Activated T-cell treated with anti-CD3 and anti-CD28 coated beads, Interleukin-2, amount 50 U/mL, for 72 hours (primary cell): ENCODE measurements around the gene RNF8. TPM values are rescaled to one million over a fixed set of nuclear protein-coding genes. Genes with fewer than 3 reads are reported as not detected.

Source experiments
- ATAC-seq, 2 donors: fragments of 150-1000 bp; cut with Tn5 transposase; replicated peaks in 1 of 2; 2 replicates each; pipeline ENCODE4 v1.10.0; 2021; ENCODE audit warnings: moderate library complexity in 2 of 2, mild to moderate bottlenecking in 1 of 2
- DNase-seq, 2 donors: peaks; one replicate each; pipeline ENCODE4 v3.0.0; 2021 to 2022; ENCODE audit warnings: mixed read lengths in 1 of 2
- H3K27ac Mint-ChIP-seq: one replicate; pipeline ENCODE4 v1.8.0; 2022; ENCODE audit warnings: mild to moderate bottlenecking, moderate library complexity, mixed read lengths
- H3K27me3 Mint-ChIP-seq: one replicate; pipeline ENCODE4 v1.8.0; 2022; ENCODE audit warnings: low read depth, mixed read lengths
- H3K36me3 Mint-ChIP-seq, 2 donors: one replicate each; pipeline ENCODE4 v1.8.0; 2022; ENCODE audit warnings: mixed read lengths in 2 of 2, mild to moderate bottlenecking in 1 of 2; ENCODE audit not compliant: insufficient read depth in 2 of 2
- H3K4me1 Mint-ChIP-seq: one replicate; pipeline ENCODE4 v1.8.0; 2022; ENCODE audit warnings: low read depth, mixed read lengths
- H3K4me3 Mint-ChIP-seq, 2 donors: one replicate each; pipeline ENCODE4 v1.8.0; 2022; ENCODE audit warnings: mild to moderate bottlenecking in 2 of 2, mixed read lengths in 2 of 2, moderate library complexity in 2 of 2
- H3K9me3 Mint-ChIP-seq, 2 donors: one replicate each; pipeline ENCODE4 v1.8.0; 2022; ENCODE audit warnings: mixed read lengths in 2 of 2
- total RNA-seq, 2 donors: library from RNA; stranded (reverse); gene quantifications; one replicate each; pipeline ENCODE4 v1.2.3, GENCODE V29; 2022

The RNF8 gene
- total RNA-seq, 2 donors from 2014 or later = 19.3 to 24.7 TPM

- Mint-ChIP-seq H3K27ac (peak overlapping the region; percentile 95), H3K27me3 (no peaks in the 10 kb centered on the region), H3K36me3 (peaks cover 4 to 13% of the 10 kb centered on the region in 2 donors), H3K4me3 (peak overlapping the region; percentile 96 to 98), H3K9me3 (no peaks in the 10 kb centered on the region), H3K4me1 (peaks cover 33% of the 10 kb centered on the region)
- ATAC-seq (peak; percentile 9 to 16), DNase-seq (peak; percentile 25 to 32)
Observed at GRCh38 chr6:37354526-37355384, 972 bp downstream of the RNF8 start.

- peaks cover 6 to 16% of the 10 kb centered on the region in 2 donors for H3K36me3 Mint-ChIP-seq
- DNase-seq = no peak
- no peaks in the 10 kb centered on the region for H3K9me3 Mint-ChIP-seq
- no peak overlapping the region for H3K4me3 Mint-ChIP-seq
- no peaks in the 10 kb centered on the region for H3K27me3 Mint-ChIP-seq
- no peak for ATAC-seq
- no peak overlapping the region for H3K27ac Mint-ChIP-seq
- peaks cover 32% of the 10 kb centered on the region for H3K4me1 Mint-ChIP-seq
Observed at GRCh38 chr6:37357288-37357687, 3.5 kb downstream of the RNF8 start.

- H3K4me1 Mint-ChIP-seq = peaks cover 29% of the 10 kb centered on the region
- ATAC-seq = no peak
- no peak for DNase-seq
- H3K4me3 Mint-ChIP-seq = no peak overlapping the region
- peaks cover 6 to 16% of the 10 kb centered on the region in 2 donors for H3K36me3 Mint-ChIP-seq
- H3K27ac Mint-ChIP-seq = no peak overlapping the region
- no peaks in the 10 kb centered on the region for H3K27me3 Mint-ChIP-seq
- H3K9me3 Mint-ChIP-seq = no peaks in the 10 kb centered on the region
Observed at GRCh38 chr6:37357860-37358259, 4.1 kb downstream of the RNF8 start.

- H3K36me3 Mint-ChIP-seq = peaks cover 3 to 10% of the 10 kb centered on the region in 2 donors
- no peaks in the 10 kb centered on the region for H3K27me3 Mint-ChIP-seq
- H3K27ac Mint-ChIP-seq = no peak overlapping the region
- no peak overlapping the region for H3K4me3 Mint-ChIP-seq
- DNase-seq (no peak), ATAC-seq (no peak)
- no peaks in the 10 kb centered on the region for H3K9me3 Mint-ChIP-seq
- peaks cover 22% of the 10 kb centered on the region for H3K4me1 Mint-ChIP-seq
Observed at GRCh38 chr6:37359039-37359438, 5.3 kb downstream of the RNF8 start.

- H3K4me1 Mint-ChIP-seq = no peaks in the 10 kb centered on the region
- no peaks in the 10 kb centered on the region for H3K9me3 Mint-ChIP-seq
- no peak overlapping the region for H3K27ac Mint-ChIP-seq
- peaks cover 1 to 6% of the 10 kb centered on the region in 2 donors for H3K36me3 Mint-ChIP-seq
- DNase-seq (no peak), ATAC-seq (no peak)
- H3K27me3 Mint-ChIP-seq = no peaks in the 10 kb centered on the region
- no peak overlapping the region for H3K4me3 Mint-ChIP-seq
Observed at GRCh38 chr6:37362101-37362828, 8.5 kb downstream of the RNF8 start.

- ATAC-seq (no peak), DNase-seq (no peak)
- Mint-ChIP-seq H3K36me3 (peaks cover 1 to 12% of the 10 kb centered on the region in 2 donors), H3K27me3 (no peaks in the 10 kb centered on the region), H3K27ac (no peak overlapping the region), H3K4me3 (no peak overlapping the region), H3K4me1 (peaks cover 7% of the 10 kb centered on the region), H3K9me3 (no peaks in the 10 kb centered on the region)
Observed at GRCh38 chr6:37365791-37366190, 12.0 kb downstream of the RNF8 start.

- H3K27me3 Mint-ChIP-seq = no peaks in the 10 kb centered on the region
- peaks cover 0 to 10% of the 10 kb centered on the region in 2 donors for H3K36me3 Mint-ChIP-seq
- H3K9me3 Mint-ChIP-seq = no peaks in the 10 kb centered on the region
- ATAC-seq (no peak), DNase-seq (no peak)
- H3K27ac Mint-ChIP-seq = no peak overlapping the region
- H3K4me1 Mint-ChIP-seq = peaks cover 7% of the 10 kb centered on the region
- no peak overlapping the region for H3K4me3 Mint-ChIP-seq
Observed at GRCh38 chr6:37366910-37367309, 13.1 kb downstream of the RNF8 start.

- ATAC-seq (no peak), DNase-seq (no peak)
- peaks cover 7% of the 10 kb centered on the region for H3K4me1 Mint-ChIP-seq
- no peaks in the 10 kb centered on the region for H3K27me3 Mint-ChIP-seq
- H3K4me3 Mint-ChIP-seq = no peak overlapping the region
- no peaks in the 10 kb centered on the region for H3K9me3 Mint-ChIP-seq
- H3K27ac Mint-ChIP-seq = peak overlapping the region; percentile 7
- peaks cover 0 to 10% of the 10 kb centered on the region in 2 donors for H3K36me3 Mint-ChIP-seq
Observed at GRCh38 chr6:37368961-37369320, 15.2 kb downstream of the RNF8 start.

GRCh38 chr6:37369321-37370201 is 15.8 kb downstream of the RNF8 start:
- Mint-ChIP-seq H3K36me3 (peaks cover 0 to 10% of the 10 kb centered on the region in 2 donors), H3K4me3 (no peak overlapping the region), H3K27ac (peak overlapping the region; percentile 7)

GRCh38 chr6:37371154-37372083 is 17.6 kb downstream of the RNF8 start:
- H3K4me1 Mint-ChIP-seq = peaks cover 7% of the 10 kb centered on the region
- ATAC-seq = no peak
- no peaks in the 10 kb centered on the region for H3K27me3 Mint-ChIP-seq
- H3K27ac Mint-ChIP-seq = no peak overlapping the region
- H3K9me3 Mint-ChIP-seq = no peaks in the 10 kb centered on the region
- no peak for DNase-seq
- peaks cover 0 to 10% of the 10 kb centered on the region in 2 donors for H3K36me3 Mint-ChIP-seq
- no peak overlapping the region for H3K4me3 Mint-ChIP-seq

More at GRCh38 chr6:37369321-37370201, 15.8 kb downstream of the RNF8 start:
- peak in 1 of 2 donors; percentile 41 for ATAC-seq
- no peaks in the 10 kb centered on the region for H3K9me3 Mint-ChIP-seq
- H3K27me3 Mint-ChIP-seq = no peaks in the 10 kb centered on the region
- peaks cover 7% of the 10 kb centered on the region for H3K4me1 Mint-ChIP-seq
- no peak for DNase-seq

- DNase-seq (no peak), ATAC-seq (no peak)
- Mint-ChIP-seq H3K4me3 (no peak overlapping the region), H3K27me3 (no peaks in the 10 kb centered on the region), H3K27ac (no peak overlapping the region), H3K4me1 (peaks cover 7% of the 10 kb centered on the region), H3K36me3 (peaks cover 0 to 10% of the 10 kb centered on the region in 2 donors), H3K9me3 (no peaks in the 10 kb centered on the region)
Observed at GRCh38 chr6:37372116-37372515, 18.3 kb downstream of the RNF8 start.
